Breast epithelium (tissue), 4 donors: Measurements from ENCODE around the gene CRIM1. TPM values are rescaled to one million over a fixed set of nuclear protein-coding genes. Genes with fewer than 3 reads are reported as not detected.

Experiments used
- DNase-seq, 2 donors: peaks; one replicate each; pipeline ENCODE4 v3.0.0-alpha.2; 2019; ENCODE audit warnings: low spot score in 2 of 2
- H3K27ac ChIP-seq, 2 donors: fragments of 200-600 bp; sonication (generic) in 1 of 2; one replicate each; pipeline ENCODE4 v1.5.1; 2016 to 2019; ENCODE audit warnings: mild to moderate bottlenecking in 1 of 2
- H3K27me3 ChIP-seq, 2 donors: fragments of 200-600 bp; sonication (generic) in 1 of 2; one replicate each; pipeline versions ENCODE4 v1.5.1 to v1.6.0; 2017 to 2019; ENCODE audit warnings: control low read depth in 1 of 2, mild to moderate bottlenecking in 1 of 2
- H3K36me3 ChIP-seq: fragments of 200-600 bp; one replicate; pipeline ENCODE4 v1.5.1; 2019
- H3K4me1 ChIP-seq, 2 donors: fragments of 200-600 bp; sonication (generic); one replicate each; pipeline ENCODE4 v1.5.1; 2016 to 2019; ENCODE audit warnings: control low read depth in 1 of 2
- H3K4me3 ChIP-seq, 3 donors: fragments of 200-600 bp; sonication (generic); 1 replicate in 2 of 3; 2 replicates in 1 of 3; pipeline ENCODE4 v1.5.1; 2016 to 2019; ENCODE audit warnings: mild to moderate bottlenecking in 3 of 3, moderate library complexity in 2 of 3
- H3K9me3 ChIP-seq, 2 donors: fragments of 200-600 bp; sonication (generic) in 1 of 2; one replicate each; pipeline ENCODE4 v1.5.1; 2016 to 2019; ENCODE audit warnings: control low read depth in 1 of 2
- POLR2A ChIP-seq: fragments of 450-650 bp; IDR thresholded peaks from one replicate; pipeline ENCODE4 v1.6.1; 2016; ENCODE audit warnings: antibody characterized with exemption, mild to moderate bottlenecking, moderate library complexity
- POLR2AphosphoS5 ChIP-seq, 3 donors: sonication (generic); formaldehyde crosslinking; IDR thresholded peaks; one replicate each; pipeline ENCODE4 v1.6.1; 2017; ENCODE audit warnings: antibody characterized with exemption in 3 of 3
- intact Hi-C: fragments of 100-400 bp; cut with DNase I; formaldehyde crosslinking; loops from one replicate; pipeline ENCODE4 v1.15.1; 2023; ENCODE audit warnings: low total_unique reads
- total RNA-seq, 3 donors: library from RNA; depleted of rRNA; stranded (reverse); fragments of >200 nt; gene quantifications; one replicate each; pipeline ENCODE4 v1.1.0, GENCODE V29; 2016
- TF ChIP-seq, protein P1 (sequence below), 3 donors: fragments of 450-650 bp; IDR thresholded peaks; one replicate each; pipeline ENCODE4 v1.5.1; 2016 to 2017; ENCODE audit warnings: antibody characterized with exemption in 3 of 3, mild to moderate bottlenecking in 3 of 3, moderate library complexity in 3 of 3

CRIM1 gene
- total RNA-seq, 3 donors from 2014 or later = 166 to 187 (median 178) TPM

GRCh38 chr2:36544638-36545338, 189.2 kb downstream of the CRIM1 start:
- TF ChIP-seq POLR2A (no peak), POLR2AphosphoS5 (IDR thresholded peaks at IDR 0.05) (no peak)
- TF ChIP-seq, protein P1, sequence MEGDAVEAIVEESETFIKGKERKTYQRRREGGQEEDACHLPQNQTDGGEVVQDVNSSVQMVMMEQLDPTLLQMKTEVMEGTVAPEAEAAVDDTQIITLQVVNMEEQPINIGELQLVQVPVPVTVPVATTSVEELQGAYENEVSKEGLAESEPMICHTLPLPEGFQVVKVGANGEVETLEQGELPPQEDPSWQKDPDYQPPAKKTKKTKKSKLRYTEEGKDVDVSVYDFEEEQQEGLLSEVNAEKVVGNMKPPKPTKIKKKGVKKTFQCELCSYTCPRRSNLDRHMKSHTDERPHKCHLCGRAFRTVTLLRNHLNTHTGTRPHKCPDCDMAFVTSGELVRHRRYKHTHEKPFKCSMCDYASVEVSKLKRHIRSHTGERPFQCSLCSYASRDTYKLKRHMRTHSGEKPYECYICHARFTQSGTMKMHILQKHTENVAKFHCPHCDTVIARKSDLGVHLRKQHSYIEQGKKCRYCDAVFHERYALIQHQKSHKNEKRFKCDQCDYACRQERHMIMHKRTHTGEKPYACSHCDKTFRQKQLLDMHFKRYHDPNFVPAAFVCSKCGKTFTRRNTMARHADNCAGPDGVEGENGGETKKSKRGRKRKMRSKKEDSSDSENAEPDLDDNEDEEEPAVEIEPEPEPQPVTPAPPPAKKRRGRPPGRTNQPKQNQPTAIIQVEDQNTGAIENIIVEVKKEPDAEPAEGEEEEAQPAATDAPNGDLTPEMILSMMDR (IDR thresholded peaks at IDR 0.05) = no peak
- Histone ChIP-seq H3K4me1 (no peaks in the 10 kb centered on the region), H3K9me3 (no peaks in the 10 kb centered on the region), H3K27ac (no peak overlapping the region), H3K36me3 (peaks cover 3% of the 10 kb centered on the region), H3K27me3 (no peaks in the 10 kb centered on the region), H3K4me3 (no peak overlapping the region)
- DNase-seq = no peak
- intact Hi-C loops = no loop called here

GRCh38 chr2:36545871-36546416, 190.4 kb downstream of the CRIM1 start:
- Histone ChIP-seq H3K27me3 (no peaks in the 10 kb centered on the region), H3K4me3 (no peak overlapping the region), H3K4me1 (no peaks in the 10 kb centered on the region), H3K36me3 (peaks cover 3% of the 10 kb centered on the region), H3K27ac (no peak overlapping the region), H3K9me3 (no peaks in the 10 kb centered on the region)
- no peak for DNase-seq
- intact Hi-C loops = no loop called here
- TF ChIP-seq, protein P1 (IDR thresholded peaks at IDR 0.05) = no peak
- TF ChIP-seq POLR2AphosphoS5 (IDR thresholded peaks at IDR 0.05) = no peak
- no peak for TF ChIP-seq POLR2A

GRCh38 chr2:36547906-36548305, 192.3 kb downstream of the CRIM1 start:
- intact Hi-C loops = no loop called here
- Histone ChIP-seq H3K4me3 (no peak overlapping the region), H3K4me1 (no peaks in the 10 kb centered on the region), H3K27ac (no peak overlapping the region), H3K36me3 (peaks cover 3% of the 10 kb centered on the region), H3K27me3 (no peaks in the 10 kb centered on the region), H3K9me3 (no peaks in the 10 kb centered on the region)
- no peak for DNase-seq
- TF ChIP-seq, protein P1 (IDR thresholded peaks at IDR 0.05) = no peak
- TF ChIP-seq POLR2AphosphoS5 (IDR thresholded peaks at IDR 0.05) (no peak), POLR2A (no peak)

DNA sequence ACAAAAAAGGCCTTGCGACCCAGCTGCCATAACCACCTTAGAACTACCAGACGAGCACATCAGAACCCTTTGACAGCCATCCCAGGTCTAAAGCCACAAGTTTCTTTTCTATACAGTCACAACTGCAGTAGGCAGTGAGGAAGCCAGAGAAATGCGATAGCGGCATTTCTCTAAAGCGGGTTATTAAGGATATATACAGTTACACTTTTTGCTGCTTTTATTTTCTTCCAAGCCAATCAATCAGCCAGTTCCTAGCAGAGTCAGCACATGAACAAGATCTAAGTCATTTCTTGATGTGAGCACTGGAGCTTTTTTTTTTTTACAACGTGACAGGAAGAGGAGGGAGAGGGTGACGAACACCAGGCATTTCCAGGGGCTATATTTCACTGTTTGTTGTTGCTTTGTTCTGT, 193.6 kb downstream of the CRIM1 start:
- H3K27ac ChIP-seq = no peak overlapping the region
- no peak for DNase-seq
- H3K27me3 ChIP-seq = no peaks in the 10 kb centered on the region
- TF ChIP-seq POLR2AphosphoS5 (IDR thresholded peaks at IDR 0.05) = no peak
- TF ChIP-seq, protein P1 (IDR thresholded peaks at IDR 0.05) = no peak
- no peak for TF ChIP-seq POLR2A
- peaks cover under 1% of the 10 kb centered on the region for H3K36me3 ChIP-seq
- H3K9me3 ChIP-seq = no peaks in the 10 kb centered on the region
- no peaks in the 10 kb centered on the region for H3K4me1 ChIP-seq
- no peak overlapping the region for H3K4me3 ChIP-seq
- intact Hi-C loops = no loop called here

DNA sequence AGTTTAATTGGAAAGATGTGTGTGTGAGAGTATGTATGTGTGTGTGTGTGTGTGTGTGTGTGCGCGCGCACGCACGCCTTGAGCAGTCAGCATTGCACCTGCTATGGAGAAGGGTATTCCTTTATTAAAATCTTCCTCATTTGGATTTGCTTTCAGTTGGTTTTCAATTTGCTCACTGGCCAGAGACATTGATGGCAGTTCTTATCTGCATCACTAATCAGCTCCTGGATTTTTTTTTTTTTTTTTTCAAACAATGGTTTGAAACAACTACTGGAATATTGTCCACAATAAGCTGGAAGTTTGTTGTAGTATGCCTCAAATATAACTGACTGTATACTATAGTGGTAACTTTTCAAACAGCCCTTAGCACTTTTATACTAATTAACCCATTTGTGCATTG, 194.4 kb downstream of the CRIM1 start:
- Histone ChIP-seq H3K36me3 (no peaks in the 10 kb centered on the region), H3K27me3 (no peaks in the 10 kb centered on the region), H3K4me1 (no peaks in the 10 kb centered on the region), H3K4me3 (no peak overlapping the region), H3K9me3 (no peaks in the 10 kb centered on the region), H3K27ac (no peak overlapping the region)
- TF ChIP-seq, protein P1 (IDR thresholded peaks at IDR 0.05) = no peak
- no peak for TF ChIP-seq POLR2AphosphoS5 (IDR thresholded peaks at IDR 0.05)
- TF ChIP-seq POLR2A = no peak
- intact Hi-C loops = no loop called here
- no peak for DNase-seq
